GM12891 (cell line): Measurements from ENCODE around the gene NDUFV3.
"Not testable (repeated sequence)": the region's sequence is repeated elsewhere in the genome, so short reads cannot be mapped to it uniquely, and the experiment has no call there.

Experiments
- DNase-seq: peaks from one replicate; pipeline ENCODE4 v3.0.0; 2011; ENCODE audit warnings: low spot score; ENCODE audit not compliant: insufficient read length
- FAIRE-seq: peaks from 2 replicates; lab custom pipeline; 2011; peaks lifted over from hg19 to GRCh38; lab: Jason Lieb, UNC
- PAX5 ChIP-seq: IDR thresholded peaks from 2 replicates; pipeline ENCODE4 v1.6.1; 2011; ENCODE audit warnings: low read length, moderate library complexity, mild to moderate bottlenecking; ENCODE audit not compliant: insufficient read depth, severe bottlenecking
- POLR2A ChIP-seq: IDR thresholded peaks from 2 replicates; pipeline ENCODE4 v1.6.1; 2011; ENCODE audit warnings: low read depth, low read length, control low read depth
- POLR2AphosphoS5 ChIP-seq: IDR thresholded peaks from 2 replicates; pipeline ENCODE4 v1.6.1; 2011; ENCODE audit warnings: low read depth, low read length, control low read depth
- POU2F2 ChIP-seq: IDR thresholded peaks from 2 replicates; pipeline ENCODE4 v1.6.1; 2011; ENCODE audit warnings: low read depth, mild to moderate bottlenecking, control low read depth, low read length, moderate library complexity
- SPI1 ChIP-seq: IDR thresholded peaks from 2 replicates; pipeline ENCODE4 v1.6.1; 2011; ENCODE audit warnings: low read depth, low read length, control low read depth
- TAF1 ChIP-seq: IDR thresholded peaks from 2 replicates; pipeline ENCODE4 v1.6.1; 2011; ENCODE audit warnings: low read depth, low read length, control low read depth

The NDUFV3 gene

DNA sequence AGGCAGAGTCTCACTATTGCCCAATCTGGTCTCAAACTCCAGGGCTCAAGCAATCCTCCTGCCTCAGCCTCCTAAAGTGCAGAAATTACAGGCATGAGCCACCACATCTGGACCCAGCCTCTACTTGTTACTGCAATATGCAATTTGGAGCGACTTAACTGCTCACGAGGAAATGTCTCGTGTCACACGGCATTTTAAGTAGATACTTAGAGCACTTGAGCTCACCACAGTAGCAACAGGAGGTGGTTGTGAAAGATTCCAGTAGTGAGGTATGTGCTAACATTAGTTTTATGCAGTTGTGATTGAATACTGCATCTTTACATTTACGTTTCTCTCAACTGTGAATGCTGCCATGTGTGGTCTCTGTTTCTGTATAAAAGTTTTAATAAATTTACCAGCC, 5.8 kb upstream of the NDUFV3 start:
- FAIRE-seq (no peak), DNase-seq (no peak)
- TF ChIP-seq SPI1 = no peak

DNA sequence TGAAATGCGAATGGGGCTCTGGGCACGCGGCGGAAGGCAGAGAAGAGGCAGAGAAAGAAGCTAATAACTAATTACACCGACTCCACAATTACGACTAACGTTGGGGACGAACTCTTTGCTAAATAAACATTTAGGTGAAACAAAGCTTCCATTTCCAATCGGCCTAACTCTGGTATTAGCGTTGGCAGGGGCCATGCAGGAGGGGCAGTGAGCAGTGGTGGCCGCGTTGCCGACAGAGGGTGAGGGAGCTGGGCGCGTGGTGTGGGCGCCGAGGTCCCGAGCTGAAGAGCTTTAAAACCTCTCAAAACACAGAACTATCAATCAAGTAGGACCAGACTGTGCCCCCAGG, 553 bp upstream of the NDUFV3 start:
- TF ChIP-seq PAX5 (no peak), SPI1 (no peak), POLR2A (no peak), TAF1 (no peak), POLR2AphosphoS5 (no peak), POU2F2 (no peak)
- FAIRE-seq (no peak), DNase-seq (no peak)

DNA sequence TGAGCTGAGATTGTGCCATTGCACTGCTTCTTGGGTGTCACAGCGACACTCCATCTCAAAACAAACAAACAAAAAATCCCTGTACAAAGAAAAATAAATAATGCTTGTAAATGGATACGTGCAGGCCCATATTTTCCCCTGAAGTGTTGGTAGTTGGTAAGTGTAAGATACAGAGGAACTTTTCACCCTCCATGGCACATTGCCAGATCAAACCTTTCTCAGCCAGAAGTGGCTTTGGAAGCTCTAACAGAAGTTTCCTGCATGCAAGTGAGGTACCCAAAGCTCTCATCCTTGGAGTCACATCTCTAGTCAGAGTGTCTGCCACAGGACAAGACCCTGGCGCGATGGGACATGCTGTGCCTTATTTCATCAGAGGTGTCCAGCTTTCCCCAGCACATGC, 7.3 kb downstream of the NDUFV3 start:
- TF ChIP-seq SPI1 = no peak
- no peak for TF ChIP-seq POLR2A
- TF ChIP-seq POLR2AphosphoS5 = no peak
- TF ChIP-seq PAX5 = no peak
- no peak for TF ChIP-seq POU2F2
- no peak for TF ChIP-seq TAF1
- FAIRE-seq (no peak), DNase-seq (no peak)

DNA sequence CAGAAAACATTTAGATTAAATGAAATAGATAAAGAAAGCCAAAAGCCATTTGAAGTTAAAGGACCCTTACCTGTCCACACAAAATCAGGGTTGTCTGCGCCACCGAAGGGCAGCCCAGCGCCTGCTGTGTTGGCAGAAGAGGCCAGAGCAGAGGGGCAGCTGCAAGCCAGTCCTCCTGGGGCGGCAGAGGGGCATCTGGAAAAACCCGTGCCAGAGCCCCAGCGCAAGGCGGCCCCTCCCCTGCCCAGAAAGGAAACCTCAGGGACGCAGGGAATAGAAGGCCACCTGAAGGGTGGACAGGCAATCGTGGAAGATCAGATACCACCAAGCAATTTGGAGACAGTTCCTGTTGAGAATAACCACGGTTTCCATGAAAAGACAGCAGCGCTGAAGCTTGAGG, 10.7 kb downstream of the NDUFV3 start:
- FAIRE-seq (no peak), DNase-seq (no peak)
- no peak for TF ChIP-seq PAX5
- no peak for TF ChIP-seq POLR2AphosphoS5
- no peak for TF ChIP-seq TAF1
- no peak for TF ChIP-seq POU2F2
- no peak for TF ChIP-seq SPI1
- TF ChIP-seq POLR2A = no peak

DNA sequence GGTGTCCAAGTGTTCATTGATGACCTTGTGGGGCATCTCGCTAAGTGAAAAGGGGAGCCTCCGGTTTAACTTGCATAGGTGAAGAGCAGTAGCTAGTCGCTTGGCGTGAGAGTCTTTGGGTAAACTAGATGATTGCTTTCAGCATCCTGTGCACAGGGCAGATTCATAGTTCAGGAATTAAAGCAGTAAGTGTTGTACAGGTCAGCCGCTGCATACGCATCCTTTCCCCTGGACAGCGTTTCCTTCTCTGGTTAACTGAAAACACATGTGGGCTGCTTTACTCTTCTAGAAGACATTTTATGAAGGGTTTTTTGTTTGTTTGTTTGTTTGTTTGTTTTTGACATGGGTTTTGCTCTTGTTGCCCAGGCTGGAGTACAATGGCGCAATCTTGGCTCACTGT, 12.1 kb downstream of the NDUFV3 start:
- no peak for FAIRE-seq
- TF ChIP-seq PAX5 (no peak), POLR2A (no peak), POU2F2 (no peak), SPI1 (no peak), POLR2AphosphoS5 (no peak)
- DNase-seq = no peak

DNA sequence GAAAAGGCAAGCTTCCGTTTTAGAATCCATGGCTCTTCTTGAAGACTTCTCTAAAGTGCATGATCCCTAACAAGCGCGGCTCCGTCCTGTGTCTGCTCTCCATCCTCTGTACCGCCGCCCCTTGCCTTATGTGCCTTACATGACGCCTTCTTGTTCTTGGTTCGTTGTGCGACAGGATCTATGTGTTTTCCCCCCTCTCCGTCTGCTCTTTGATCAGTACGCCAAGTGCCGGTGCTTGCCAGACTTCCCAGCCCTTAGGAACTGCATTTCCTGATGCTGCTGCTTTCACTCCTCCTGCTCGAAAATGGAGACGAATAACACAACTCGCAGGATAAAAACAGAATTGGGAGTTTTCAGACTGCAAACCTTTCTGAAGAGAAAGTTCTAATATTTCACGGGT, 13.1 kb downstream of the NDUFV3 start:
- no peak for FAIRE-seq
- TF ChIP-seq POLR2A (no peak), SPI1 (no peak)
- no peak for DNase-seq

DNA sequence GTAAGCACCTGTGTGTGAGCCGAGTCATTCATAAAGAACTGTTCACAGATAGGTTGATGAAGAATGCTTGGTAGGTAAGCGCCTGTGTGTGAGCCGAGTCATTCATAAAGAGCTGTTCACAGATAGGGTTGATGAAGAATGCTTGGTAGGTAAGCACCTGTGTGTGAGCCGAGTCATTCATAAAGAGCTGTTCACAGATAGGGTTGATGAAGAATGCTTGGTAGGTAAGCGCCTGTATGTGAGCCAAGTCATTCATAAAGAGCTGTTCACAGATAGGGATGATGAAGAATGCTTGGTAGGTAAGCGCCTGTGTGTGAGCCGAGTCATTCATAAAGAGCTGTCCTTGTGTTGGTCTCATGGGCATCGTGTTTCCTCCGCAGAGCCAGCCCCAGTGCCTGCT, 15.4 kb downstream of the NDUFV3 start:
- FAIRE-seq, DNase-seq: not testable (repeated sequence)

DNA sequence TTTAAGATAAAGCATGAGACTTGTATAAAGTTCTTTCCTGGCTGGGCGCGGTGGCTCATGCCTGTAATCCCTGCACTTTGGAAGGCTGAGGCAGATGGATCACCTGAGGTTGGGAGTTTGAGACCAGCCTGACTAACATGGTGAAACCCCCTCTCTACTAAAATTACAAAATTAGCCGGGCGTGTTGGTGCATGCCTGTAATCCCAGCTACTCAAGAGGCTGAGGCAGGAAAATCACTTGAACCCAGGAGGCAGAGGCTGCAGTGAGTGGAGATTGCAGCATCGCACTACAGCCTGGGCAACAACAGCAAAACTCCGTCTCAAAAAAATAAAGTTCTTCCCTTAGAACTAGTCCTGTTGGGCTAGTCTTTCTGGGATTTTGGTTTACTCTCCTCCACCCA, 18.8 kb downstream of the NDUFV3 start:
- FAIRE-seq, DNase-seq: not testable (repeated sequence)

DNA sequence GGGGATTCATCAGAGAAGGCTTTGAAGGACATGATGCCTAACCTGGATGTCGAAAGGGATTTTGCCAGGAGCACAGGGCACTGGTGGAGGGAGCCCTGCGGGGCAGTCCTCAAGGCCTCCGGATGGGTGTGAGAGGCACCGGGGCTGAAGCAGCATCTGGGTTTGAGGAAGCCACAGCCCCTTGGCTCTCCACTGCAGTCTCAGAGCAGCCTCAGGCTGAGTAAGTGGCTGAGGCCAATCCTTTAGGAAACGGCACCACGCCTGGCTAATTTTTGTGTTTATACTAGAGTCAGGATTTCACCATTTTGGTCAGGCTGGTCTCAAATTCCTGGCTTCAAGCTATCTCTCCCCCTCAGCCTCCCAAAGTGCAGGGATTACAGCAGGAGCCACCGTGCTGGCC, 20.4 kb downstream of the NDUFV3 start:
- FAIRE-seq (no peak), DNase-seq (no peak)
- TF ChIP-seq POU2F2 (no peak), POLR2AphosphoS5 (no peak), PAX5 (no peak), POLR2A (no peak)

DNA sequence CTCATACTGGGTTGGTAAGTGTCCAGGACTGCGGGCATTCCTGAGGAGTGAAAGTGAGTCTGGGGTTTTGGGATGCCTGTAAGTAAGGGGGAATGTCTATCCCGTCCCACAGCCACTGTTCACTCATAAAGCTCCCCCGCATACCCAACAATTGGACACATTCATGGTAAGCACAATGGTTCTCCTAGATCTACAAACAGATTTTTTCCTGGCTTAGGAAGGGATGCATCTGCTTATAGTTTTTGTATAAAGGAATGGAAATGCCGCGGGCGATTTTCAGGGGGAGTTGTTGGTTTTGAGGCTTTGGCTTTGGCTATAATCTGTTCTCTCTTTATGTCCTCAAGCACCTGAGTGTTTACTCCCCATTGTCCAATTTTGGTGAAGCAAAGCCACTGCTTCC, 25.2 kb downstream of the NDUFV3 start:
- no peak for DNase-seq
- TF ChIP-seq SPI1 (no peak), PAX5 (no peak), POLR2A (no peak), POLR2AphosphoS5 (no peak)
- FAIRE-seq = no peak

DNA sequence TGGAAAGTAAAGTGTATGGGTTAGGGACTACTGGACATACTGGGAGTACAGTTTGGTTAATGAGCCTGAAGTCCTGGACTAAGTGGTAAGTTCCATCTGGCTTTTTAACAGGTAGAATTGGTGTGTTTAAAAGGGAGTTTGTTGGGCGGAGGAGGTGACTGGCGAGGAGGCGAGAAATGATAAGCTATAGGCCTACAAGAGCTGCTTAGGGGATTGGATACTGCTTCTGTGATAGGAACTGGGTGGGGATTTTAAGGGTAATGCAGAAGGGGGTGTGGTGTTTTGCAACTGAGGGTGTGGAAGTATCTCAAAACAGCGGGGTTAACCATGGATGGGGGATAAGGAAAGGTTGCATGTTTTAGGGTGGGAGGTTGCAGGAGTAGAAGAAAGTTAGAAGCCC, 28.8 kb downstream of the NDUFV3 start:
- no peak for DNase-seq
- no peak for FAIRE-seq
- TF ChIP-seq SPI1 (no peak), PAX5 (no peak), POU2F2 (no peak), POLR2A (no peak), TAF1 (no peak), POLR2AphosphoS5 (no peak)

DNA sequence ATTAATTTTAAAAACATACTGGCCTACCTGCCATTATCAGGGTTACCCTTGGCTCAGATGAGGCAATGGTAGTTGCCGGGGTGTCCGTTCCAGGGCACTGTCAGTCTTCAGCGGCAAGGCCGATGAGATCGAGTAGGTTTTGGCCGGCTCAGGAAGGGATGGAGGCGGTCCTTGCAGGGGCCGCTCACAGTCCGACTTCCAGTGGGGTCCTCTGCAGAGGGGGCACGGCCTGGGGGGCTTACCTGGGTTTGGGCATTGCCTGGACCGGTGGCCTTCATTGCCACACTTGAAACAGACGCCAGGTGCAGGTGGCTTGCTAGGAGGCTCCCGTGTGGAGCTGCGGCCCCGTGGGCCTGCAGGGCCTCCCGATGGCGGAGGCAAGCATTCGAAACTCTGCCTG, 29.8 kb downstream of the NDUFV3 start:
- FAIRE-seq (no peak), DNase-seq (no peak)
- TF ChIP-seq POU2F2 = no peak
- TF ChIP-seq TAF1 = no peak
- no peak for TF ChIP-seq POLR2A
- TF ChIP-seq POLR2AphosphoS5 = no peak
- no peak for TF ChIP-seq PAX5
- no peak for TF ChIP-seq SPI1
